GM12865 (cell line): Measurements from ENCODE around the gene PIK3CA.

Experiments
- DNase-seq: peaks from one replicate; pipeline ENCODE4 v3.0.0; 2010; ENCODE audit warnings: low read depth
- H3K4me3 ChIP-seq: 2 replicates; pipeline ENCODE4 v1.5.1; 2011; ENCODE audit warnings: mild to moderate bottlenecking, low read depth, low read length, control low read depth
- CTCF ChIP-seq: IDR thresholded peaks from 2 replicates; pipeline ENCODE4 v1.5.1; 2011; ENCODE audit warnings: low read length, control low read depth, low read depth, inconsistent platforms; ENCODE audit not compliant: insufficient read depth; ENCODE audit errors: missing control alignments

Gene PIK3CA

GRCh38 chr3:179281825-179282224 is 133.7 kb downstream of the PIK3CA start:
- no peak overlapping the region for H3K4me3 ChIP-seq
- DNase-seq = no peak
- TF ChIP-seq CTCF = no peak

- H3K4me3 ChIP-seq = no peak overlapping the region
- DNase-seq = no peak
- TF ChIP-seq CTCF = no peak
These were observed 138.2 kb downstream of the PIK3CA start for GRCh38 chr3:179286331-179286730.

- no peak for TF ChIP-seq CTCF
- H3K4me3 ChIP-seq = no peak overlapping the region
- DNase-seq = no peak
These were observed 140.7 kb downstream of the PIK3CA start for GRCh38 chr3:179288845-179289244.

- TF ChIP-seq CTCF = no peak
These were observed 141.1 kb downstream of the PIK3CA start for GRCh38 chr3:179289295-179289694.

More at GRCh38 chr3:179289295-179289694, 141.1 kb downstream of the PIK3CA start:
- no peak for DNase-seq
- no peak overlapping the region for H3K4me3 ChIP-seq
